Measurements from ENCODE around the gene PTPRC.

The PTPRC gene

GRCh38 chr1:198773523-198773922, 134.7 kb downstream of the PTPRC start:
- TF ChIP-seq, protein P1, sequence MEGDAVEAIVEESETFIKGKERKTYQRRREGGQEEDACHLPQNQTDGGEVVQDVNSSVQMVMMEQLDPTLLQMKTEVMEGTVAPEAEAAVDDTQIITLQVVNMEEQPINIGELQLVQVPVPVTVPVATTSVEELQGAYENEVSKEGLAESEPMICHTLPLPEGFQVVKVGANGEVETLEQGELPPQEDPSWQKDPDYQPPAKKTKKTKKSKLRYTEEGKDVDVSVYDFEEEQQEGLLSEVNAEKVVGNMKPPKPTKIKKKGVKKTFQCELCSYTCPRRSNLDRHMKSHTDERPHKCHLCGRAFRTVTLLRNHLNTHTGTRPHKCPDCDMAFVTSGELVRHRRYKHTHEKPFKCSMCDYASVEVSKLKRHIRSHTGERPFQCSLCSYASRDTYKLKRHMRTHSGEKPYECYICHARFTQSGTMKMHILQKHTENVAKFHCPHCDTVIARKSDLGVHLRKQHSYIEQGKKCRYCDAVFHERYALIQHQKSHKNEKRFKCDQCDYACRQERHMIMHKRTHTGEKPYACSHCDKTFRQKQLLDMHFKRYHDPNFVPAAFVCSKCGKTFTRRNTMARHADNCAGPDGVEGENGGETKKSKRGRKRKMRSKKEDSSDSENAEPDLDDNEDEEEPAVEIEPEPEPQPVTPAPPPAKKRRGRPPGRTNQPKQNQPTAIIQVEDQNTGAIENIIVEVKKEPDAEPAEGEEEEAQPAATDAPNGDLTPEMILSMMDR (IDR thresholded peaks at IDR 0.05; ENCODE audit: borderline replicate concordance, control extremely low read depth, extremely low read depth, insufficient read depth, missing control alignments): no peak
- no peak for DNase-seq (ENCODE audit: low spot score)
- in situ Hi-C loops (cut with MboI; ENCODE audit: low sequenced_read_pairs, unreplicated experiment): loop anchor here (10.0 to 25.0 kb wide), 2 partner anchors 471 to 689 kb away; no protein-coding TSS in a partner anchor

- in situ Hi-C loops (cut with MboI; ENCODE audit: low sequenced_read_pairs, unreplicated experiment): loop anchor here (10.0 to 25.0 kb wide), 2 partner anchors 470 to 688 kb away; no protein-coding TSS in a partner anchor
- TF ChIP-seq, protein P1 (IDR thresholded peaks at IDR 0.05; ENCODE audit: borderline replicate concordance, control extremely low read depth, extremely low read depth, insufficient read depth, missing control alignments): no peak
- DNase-seq (ENCODE audit: low spot score): no peak
Observed at GRCh38 chr1:198774421-198774820, 135.6 kb downstream of the PTPRC start.

DNA sequence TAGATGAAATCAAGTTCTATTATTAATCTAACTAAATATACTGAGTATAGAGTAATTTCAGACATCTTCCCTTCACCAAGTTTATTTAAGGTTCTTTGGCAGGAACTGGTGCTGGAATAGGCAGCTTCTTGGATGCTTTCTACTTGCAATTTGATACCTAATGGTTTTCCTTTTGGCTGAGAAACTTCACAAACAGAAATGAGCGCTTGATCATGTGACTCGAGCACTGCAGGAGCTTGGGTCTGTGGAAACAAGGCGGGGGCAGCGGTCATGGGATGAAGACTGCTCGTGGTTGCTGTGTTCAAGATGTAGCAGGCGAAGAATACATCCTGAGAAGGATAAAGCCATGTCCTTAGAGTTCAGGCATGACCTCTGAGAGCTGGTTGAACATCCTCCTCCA, 136.8 kb downstream of the PTPRC start:
- TF ChIP-seq, protein P1 (IDR thresholded peaks at IDR 0.05; ENCODE audit: borderline replicate concordance, control extremely low read depth, extremely low read depth, insufficient read depth, missing control alignments): no peak
- DNase-seq (ENCODE audit: low spot score): no peak
- in situ Hi-C loops (cut with MboI; ENCODE audit: low sequenced_read_pairs, unreplicated experiment): loop anchor here (10.0 kb wide), 1 partner anchor 469 kb away; no protein-coding TSS in a partner anchor

DNA sequence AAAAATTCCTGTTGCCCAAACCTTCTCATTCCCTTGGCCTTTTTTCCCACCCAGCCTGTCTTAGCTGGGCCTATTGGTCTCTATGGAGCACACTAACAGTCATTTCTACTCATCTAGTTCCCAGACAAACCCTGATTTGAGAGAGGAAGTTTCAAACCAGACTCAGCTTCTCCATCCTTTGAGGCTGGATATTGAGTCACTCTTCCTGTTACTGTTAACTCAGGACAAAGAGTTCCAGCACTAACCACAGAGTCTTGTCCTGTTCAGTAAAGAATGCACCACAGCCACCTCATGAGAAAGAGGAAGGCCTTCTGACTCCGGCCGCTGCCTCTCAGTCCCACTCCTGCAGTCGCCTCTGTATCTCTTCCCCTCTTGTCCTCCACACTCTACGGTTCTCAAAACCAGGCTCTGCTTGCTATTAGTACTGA, 137.8 kb downstream of the PTPRC start:
- TF ChIP-seq, protein P1 (IDR thresholded peaks at IDR 0.05; ENCODE audit: borderline replicate concordance, control extremely low read depth, extremely low read depth, insufficient read depth, missing control alignments): no peak
- in situ Hi-C loops (cut with MboI; ENCODE audit: low sequenced_read_pairs, unreplicated experiment): loop anchor here (10.0 kb wide), 1 partner anchor 468 kb away; no protein-coding TSS in a partner anchor
- no peak for DNase-seq (ENCODE audit: low spot score)

- TF ChIP-seq, protein P1 (IDR thresholded peaks at IDR 0.05; ENCODE audit: borderline replicate concordance, control extremely low read depth, extremely low read depth, insufficient read depth, missing control alignments): no peak
- DNase-seq (ENCODE audit: low spot score): no peak
- in situ Hi-C loops (cut with MboI; ENCODE audit: low sequenced_read_pairs, unreplicated experiment): loop anchor here (10.0 kb wide), 1 partner anchor 467 kb away; no protein-coding TSS in a partner anchor
Observed at GRCh38 chr1:198778049-198778448, 139.2 kb downstream of the PTPRC start.

GRCh38 chr1:198780376-198780775, 141.5 kb downstream of the PTPRC start:
- no peak for DNase-seq (ENCODE audit: low spot score)
- TF ChIP-seq, protein P1 (IDR thresholded peaks at IDR 0.05; ENCODE audit: borderline replicate concordance, control extremely low read depth, extremely low read depth, insufficient read depth, missing control alignments): no peak
- in situ Hi-C loops (cut with MboI; ENCODE audit: low sequenced_read_pairs, unreplicated experiment): no loop called here
